Neural cell (in vitro differentiated cells): ENCODE results near the gene EBF3.

ENCODE experiments used
- EZH2 ChIP-seq: fragments of 200-600, 300-800 bp; shearing (Covaris generic), sonication (generic); IDR thresholded peaks from 2 replicates; pipeline ENCODE4 v1.6.1; 2014; ENCODE audit warnings: antibody characterized with exemption, low read length, borderline replicate concordance, mild to moderate bottlenecking; ENCODE audit not compliant: insufficient read depth, poor library complexity, severe bottlenecking
- POLR2AphosphoS5 ChIP-seq: IDR thresholded peaks from 2 replicates; pipeline ENCODE4 v1.6.1; 2012
- RAD21 ChIP-seq: fragments of 450-650 bp; conservative IDR thresholded peaks from 2 replicates; pipeline ENCODE4 v1.6.1; 2014; ENCODE audit warnings: antibody characterized with exemption, mild to moderate bottlenecking, moderate library complexity
- TAF1 ChIP-seq: IDR thresholded peaks from 2 replicates; pipeline ENCODE4 v1.6.1; 2012; ENCODE audit warnings: low read depth
- TF ChIP-seq, protein P1 (sequence below): fragments of 450-650 bp; IDR thresholded peaks from 2 replicates; pipeline ENCODE4 v1.5.1; 2014; ENCODE audit warnings: antibody characterized with exemption, mild to moderate bottlenecking, moderate library complexity; ENCODE audit not compliant: poor library complexity, severe bottlenecking

DNA sequence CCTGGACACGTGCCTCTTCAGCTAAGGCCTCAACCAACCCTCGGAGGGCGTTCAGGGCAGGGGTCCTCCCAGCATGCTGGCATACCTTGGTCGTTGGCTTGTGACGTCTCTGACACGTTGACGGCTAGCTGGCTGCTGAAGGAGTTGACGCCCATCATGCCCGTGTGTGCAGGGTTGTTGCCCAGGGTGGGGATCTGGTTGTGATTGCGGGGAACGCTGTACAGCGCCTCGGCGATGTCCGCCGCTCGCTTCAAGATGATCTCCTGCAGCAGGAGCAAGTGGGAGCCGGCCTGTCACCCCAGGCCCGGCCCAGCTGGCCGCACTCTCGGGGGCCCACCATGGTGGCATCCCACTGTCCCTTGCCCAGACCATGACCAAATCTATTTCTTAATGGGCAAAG, 122.0 kb downstream of the EBF3 start:
- no peak for TF ChIP-seq RAD21
- TF ChIP-seq EZH2: no peak
- TF ChIP-seq, protein P1, sequence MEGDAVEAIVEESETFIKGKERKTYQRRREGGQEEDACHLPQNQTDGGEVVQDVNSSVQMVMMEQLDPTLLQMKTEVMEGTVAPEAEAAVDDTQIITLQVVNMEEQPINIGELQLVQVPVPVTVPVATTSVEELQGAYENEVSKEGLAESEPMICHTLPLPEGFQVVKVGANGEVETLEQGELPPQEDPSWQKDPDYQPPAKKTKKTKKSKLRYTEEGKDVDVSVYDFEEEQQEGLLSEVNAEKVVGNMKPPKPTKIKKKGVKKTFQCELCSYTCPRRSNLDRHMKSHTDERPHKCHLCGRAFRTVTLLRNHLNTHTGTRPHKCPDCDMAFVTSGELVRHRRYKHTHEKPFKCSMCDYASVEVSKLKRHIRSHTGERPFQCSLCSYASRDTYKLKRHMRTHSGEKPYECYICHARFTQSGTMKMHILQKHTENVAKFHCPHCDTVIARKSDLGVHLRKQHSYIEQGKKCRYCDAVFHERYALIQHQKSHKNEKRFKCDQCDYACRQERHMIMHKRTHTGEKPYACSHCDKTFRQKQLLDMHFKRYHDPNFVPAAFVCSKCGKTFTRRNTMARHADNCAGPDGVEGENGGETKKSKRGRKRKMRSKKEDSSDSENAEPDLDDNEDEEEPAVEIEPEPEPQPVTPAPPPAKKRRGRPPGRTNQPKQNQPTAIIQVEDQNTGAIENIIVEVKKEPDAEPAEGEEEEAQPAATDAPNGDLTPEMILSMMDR: no peak
- TF ChIP-seq POLR2AphosphoS5: no peak
- no peak for TF ChIP-seq TAF1
